DND-41 (cell line): ENCODE results near the gene PXMP4.

Source experiments
- EZH2 ChIP-seq: IDR thresholded peaks from 3 replicates; pipeline ENCODE4 v1.6.1; 2012; ENCODE audit warnings: borderline replicate concordance, low read depth, mild to moderate bottlenecking, moderate library complexity, low read length, inconsistent platforms; ENCODE audit not compliant: severe bottlenecking
- TF ChIP-seq, protein P1 (sequence below): IDR thresholded peaks from 2 replicates; pipeline ENCODE4 v1.5.1; 2012; ENCODE audit warnings: borderline replicate concordance, low read length, moderate library complexity, mild to moderate bottlenecking; ENCODE audit not compliant: poor library complexity, severe bottlenecking; ENCODE audit errors: extremely low read depth

DNA sequence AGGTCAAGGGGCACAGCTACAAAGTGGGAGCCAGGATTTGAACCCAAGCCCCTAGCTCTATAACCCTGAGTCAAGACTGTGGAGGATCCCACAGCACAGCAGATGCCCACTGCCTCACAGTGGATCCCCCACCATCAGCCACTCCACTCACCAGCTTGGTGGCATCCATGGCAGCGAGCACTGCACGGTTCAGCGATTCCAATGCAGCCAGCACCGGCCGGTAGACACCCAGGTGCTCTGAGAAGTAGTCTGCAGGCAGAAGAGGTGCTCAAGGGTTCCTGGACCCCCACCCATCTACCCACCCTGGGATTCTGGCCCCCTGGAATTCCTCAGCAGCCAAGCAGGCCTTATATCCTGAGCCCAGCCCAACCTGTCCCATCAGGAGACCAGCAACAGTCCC is 50.9 kb downstream of the PXMP4 start:
- TF ChIP-seq, protein P1, sequence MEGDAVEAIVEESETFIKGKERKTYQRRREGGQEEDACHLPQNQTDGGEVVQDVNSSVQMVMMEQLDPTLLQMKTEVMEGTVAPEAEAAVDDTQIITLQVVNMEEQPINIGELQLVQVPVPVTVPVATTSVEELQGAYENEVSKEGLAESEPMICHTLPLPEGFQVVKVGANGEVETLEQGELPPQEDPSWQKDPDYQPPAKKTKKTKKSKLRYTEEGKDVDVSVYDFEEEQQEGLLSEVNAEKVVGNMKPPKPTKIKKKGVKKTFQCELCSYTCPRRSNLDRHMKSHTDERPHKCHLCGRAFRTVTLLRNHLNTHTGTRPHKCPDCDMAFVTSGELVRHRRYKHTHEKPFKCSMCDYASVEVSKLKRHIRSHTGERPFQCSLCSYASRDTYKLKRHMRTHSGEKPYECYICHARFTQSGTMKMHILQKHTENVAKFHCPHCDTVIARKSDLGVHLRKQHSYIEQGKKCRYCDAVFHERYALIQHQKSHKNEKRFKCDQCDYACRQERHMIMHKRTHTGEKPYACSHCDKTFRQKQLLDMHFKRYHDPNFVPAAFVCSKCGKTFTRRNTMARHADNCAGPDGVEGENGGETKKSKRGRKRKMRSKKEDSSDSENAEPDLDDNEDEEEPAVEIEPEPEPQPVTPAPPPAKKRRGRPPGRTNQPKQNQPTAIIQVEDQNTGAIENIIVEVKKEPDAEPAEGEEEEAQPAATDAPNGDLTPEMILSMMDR, result no peak
- no peak for TF ChIP-seq EZH2
